HG03045 (cell line): ENCODE data around the gene MLLT3.
"Not testable (repeated sequence)": the region's sequence is repeated elsewhere in the genome, so short reads cannot be mapped to it uniquely, and the experiment has no call there.

Experiments
- ATAC-seq: cut with Tn5 transposase; IDR thresholded peaks from one replicate; pipeline ENCODE4 v1.9.1; 2021; ENCODE audit warnings: mild to moderate bottlenecking, moderate library complexity; ENCODE audit not compliant: unreplicated experiment

MLLT3 gene

GRCh38 chr9:20599195-20599594 is 23.1 kb downstream of the MLLT3 start:
- no peak for ATAC-seq

- ATAC-seq: no peak
Measured at GRCh38 chr9:20598367-20598766, 23.9 kb downstream of the MLLT3 start.

- ATAC-seq: no peak
Measured at GRCh38 chr9:20597862-20598261, 24.4 kb downstream of the MLLT3 start.

- ATAC-seq: no peak
Measured at GRCh38 chr9:20594608-20595007, 27.7 kb downstream of the MLLT3 start.

GRCh38 chr9:20593537-20593936 is 28.8 kb downstream of the MLLT3 start:
- no peak for ATAC-seq

GRCh38 chr9:20593105-20593504 is 29.2 kb downstream of the MLLT3 start:
- ATAC-seq: no peak

GRCh38 chr9:20592673-20593072 is 29.6 kb downstream of the MLLT3 start:
- no peak for ATAC-seq

GRCh38 chr9:20591223-20591622 is 31.1 kb downstream of the MLLT3 start:
- ATAC-seq: no peak

GRCh38 chr9:20584968-20585643 is 37.2 kb downstream of the MLLT3 start:
- ATAC-seq: no peak

GRCh38 chr9:20583088-20583487 is 39.2 kb downstream of the MLLT3 start:
- not testable (repeated sequence) for ATAC-seq

GRCh38 chr9:20582150-20582549 is 40.1 kb downstream of the MLLT3 start:
- no peak for ATAC-seq

- no peak for ATAC-seq
Measured at GRCh38 chr9:20580673-20581072, 41.6 kb downstream of the MLLT3 start.

- ATAC-seq: no peak
Measured at GRCh38 chr9:20579524-20580314, 42.6 kb downstream of the MLLT3 start.

- ATAC-seq: no peak
Measured at GRCh38 chr9:20573023-20573422, 49.3 kb downstream of the MLLT3 start.

- no peak for ATAC-seq
Measured at GRCh38 chr9:20570756-20571155, 51.5 kb downstream of the MLLT3 start.

- no peak for ATAC-seq
Measured at GRCh38 chr9:20570087-20570486, 52.2 kb downstream of the MLLT3 start.

- no peak for ATAC-seq
Measured at GRCh38 chr9:20569525-20569924, 52.8 kb downstream of the MLLT3 start.

GRCh38 chr9:20568400-20568799 is 53.9 kb downstream of the MLLT3 start:
- no peak for ATAC-seq

GRCh38 chr9:20566401-20566800 is 55.9 kb downstream of the MLLT3 start:
- no peak for ATAC-seq

- no peak for ATAC-seq
Measured at GRCh38 chr9:20564650-20565049, 57.6 kb downstream of the MLLT3 start.

- no peak for ATAC-seq
Measured at GRCh38 chr9:20563917-20564316, 58.4 kb downstream of the MLLT3 start.

- ATAC-seq: no peak
Measured at GRCh38 chr9:20562051-20562450, 60.2 kb downstream of the MLLT3 start.
